ENCODE data around the gene PTX4.

The PTX4 gene

DNA sequence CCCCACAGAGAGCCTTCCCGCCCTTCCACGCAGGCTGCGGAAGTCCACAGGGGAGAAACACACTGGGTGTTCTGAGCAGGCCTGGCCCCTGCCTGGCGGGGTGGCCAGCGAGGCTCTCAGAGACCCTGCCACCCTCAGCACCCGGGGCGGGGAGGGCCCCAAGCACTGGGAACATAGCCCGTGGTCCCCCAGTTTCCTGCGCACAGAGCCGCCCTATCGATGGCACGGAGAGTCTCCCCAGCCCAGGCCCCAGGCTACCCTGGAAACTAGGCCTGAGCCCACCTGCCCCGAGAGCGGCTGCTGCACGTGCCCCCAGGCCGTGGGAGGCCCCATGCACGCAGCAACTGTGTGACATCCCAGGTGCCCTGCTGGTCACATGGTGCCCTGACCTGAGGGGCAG, 34.2 kb downstream of the PTX4 start:
- TF ChIP-seq, protein P1, sequence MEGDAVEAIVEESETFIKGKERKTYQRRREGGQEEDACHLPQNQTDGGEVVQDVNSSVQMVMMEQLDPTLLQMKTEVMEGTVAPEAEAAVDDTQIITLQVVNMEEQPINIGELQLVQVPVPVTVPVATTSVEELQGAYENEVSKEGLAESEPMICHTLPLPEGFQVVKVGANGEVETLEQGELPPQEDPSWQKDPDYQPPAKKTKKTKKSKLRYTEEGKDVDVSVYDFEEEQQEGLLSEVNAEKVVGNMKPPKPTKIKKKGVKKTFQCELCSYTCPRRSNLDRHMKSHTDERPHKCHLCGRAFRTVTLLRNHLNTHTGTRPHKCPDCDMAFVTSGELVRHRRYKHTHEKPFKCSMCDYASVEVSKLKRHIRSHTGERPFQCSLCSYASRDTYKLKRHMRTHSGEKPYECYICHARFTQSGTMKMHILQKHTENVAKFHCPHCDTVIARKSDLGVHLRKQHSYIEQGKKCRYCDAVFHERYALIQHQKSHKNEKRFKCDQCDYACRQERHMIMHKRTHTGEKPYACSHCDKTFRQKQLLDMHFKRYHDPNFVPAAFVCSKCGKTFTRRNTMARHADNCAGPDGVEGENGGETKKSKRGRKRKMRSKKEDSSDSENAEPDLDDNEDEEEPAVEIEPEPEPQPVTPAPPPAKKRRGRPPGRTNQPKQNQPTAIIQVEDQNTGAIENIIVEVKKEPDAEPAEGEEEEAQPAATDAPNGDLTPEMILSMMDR (conservative IDR thresholded peaks at IDR 0.05; ENCODE audit: control insufficient read depth, insufficient read depth, low read depth, low read length) = no peak
- H3K4me3 ChIP-seq (ENCODE audit: control insufficient read depth, low read depth, low read length) = no peak overlapping the region

DNA sequence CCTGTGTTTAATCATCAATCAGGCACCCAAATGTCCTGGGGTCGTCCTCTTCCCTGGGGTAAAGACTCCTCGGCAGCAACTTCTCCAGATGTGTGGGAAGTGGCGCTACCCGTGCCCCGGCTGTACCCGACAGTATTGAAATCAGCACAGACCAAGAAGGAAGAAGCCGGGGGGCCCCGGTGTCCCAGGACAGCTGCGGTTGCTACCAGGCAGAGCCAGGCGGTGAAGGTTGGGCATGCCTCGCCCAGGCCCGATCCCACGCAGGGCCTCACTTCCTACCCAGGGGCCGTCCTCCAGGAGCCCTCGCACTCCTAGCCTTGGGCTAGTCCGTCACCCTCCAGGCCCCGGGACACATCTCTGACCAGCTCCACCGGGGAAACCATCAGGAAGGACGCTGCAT, 35.4 kb downstream of the PTX4 start:
- H3K4me3 ChIP-seq (ENCODE audit: control insufficient read depth, low read depth, low read length) = no peak overlapping the region

More for the DNA sequence above, 34.2 kb downstream of the PTX4 start:
- DNase-seq (ENCODE audit: low read depth) = no peak

DNA sequence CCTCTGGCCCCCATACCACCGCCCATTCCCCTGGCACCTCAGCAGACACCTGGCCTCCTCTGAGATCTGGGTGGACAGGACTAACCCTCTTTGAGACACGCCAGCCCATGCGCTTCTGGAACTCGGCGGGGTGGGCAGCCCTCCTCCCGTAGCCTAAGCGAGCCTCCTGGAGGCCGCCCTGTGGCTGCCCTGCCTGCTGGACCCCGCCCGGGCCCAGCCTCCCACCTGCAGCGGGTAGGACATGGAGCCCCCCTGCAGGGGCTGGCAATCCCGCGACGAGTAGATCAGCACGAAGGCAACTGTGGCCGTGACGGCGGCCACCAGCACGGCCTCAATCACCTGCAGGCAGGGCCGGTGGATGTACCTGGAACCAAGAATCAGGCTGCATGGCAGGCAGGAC, 36.2 kb downstream of the PTX4 start:
- no peak for DNase-seq (ENCODE audit: low read depth)
- TF ChIP-seq, protein P1 (conservative IDR thresholded peaks at IDR 0.05; ENCODE audit: control insufficient read depth, insufficient read depth, low read depth, low read length) = no peak
- H3K4me3 ChIP-seq (ENCODE audit: control insufficient read depth, low read depth, low read length) = no peak overlapping the region

More for the DNA sequence above, 35.4 kb downstream of the PTX4 start:
- DNase-seq (ENCODE audit: low read depth) = no peak
- TF ChIP-seq, protein P1 (conservative IDR thresholded peaks at IDR 0.05; ENCODE audit: control insufficient read depth, insufficient read depth, low read depth, low read length) = no peak

DNA sequence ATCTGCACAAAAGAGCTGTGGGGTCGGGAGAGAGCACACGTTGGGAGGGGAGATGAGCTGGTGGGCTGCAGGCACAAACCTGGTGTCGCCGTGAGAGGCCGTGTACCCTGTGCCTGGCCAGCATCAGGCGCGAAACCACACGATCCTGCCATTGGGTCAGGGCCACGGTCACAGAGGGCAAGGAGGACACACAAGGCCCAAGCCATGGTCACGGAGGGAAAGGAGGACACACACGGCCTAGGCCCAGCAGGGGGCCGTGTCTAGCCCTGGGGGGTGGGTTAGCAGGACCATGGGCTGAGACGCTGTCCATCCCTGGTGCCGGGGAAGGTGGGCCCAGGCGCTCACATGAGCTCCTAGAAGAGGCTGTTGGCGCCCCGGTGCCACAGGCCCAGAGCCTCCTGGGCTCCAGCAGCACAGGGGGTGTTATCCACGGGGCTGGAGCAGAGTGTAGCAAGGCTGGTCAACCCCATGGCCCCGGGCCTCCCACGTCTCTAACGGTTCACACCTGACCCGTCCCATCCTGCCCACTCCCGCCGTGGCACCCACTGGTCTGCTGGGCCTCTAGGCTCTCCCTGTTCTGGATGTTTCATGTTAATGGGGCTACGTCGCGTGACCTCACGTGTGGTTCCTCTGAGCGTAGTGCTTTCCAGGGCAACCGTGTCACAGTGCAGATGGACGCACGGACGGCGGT, 36.9 kb downstream of the PTX4 start:
- H3K4me3 ChIP-seq (ENCODE audit: control insufficient read depth, low read depth, low read length) = no peak overlapping the region
- TF ChIP-seq, protein P1 (conservative IDR thresholded peaks at IDR 0.05; ENCODE audit: control insufficient read depth, insufficient read depth, low read depth, low read length) = no peak
- no peak for DNase-seq (ENCODE audit: low read depth)

DNA sequence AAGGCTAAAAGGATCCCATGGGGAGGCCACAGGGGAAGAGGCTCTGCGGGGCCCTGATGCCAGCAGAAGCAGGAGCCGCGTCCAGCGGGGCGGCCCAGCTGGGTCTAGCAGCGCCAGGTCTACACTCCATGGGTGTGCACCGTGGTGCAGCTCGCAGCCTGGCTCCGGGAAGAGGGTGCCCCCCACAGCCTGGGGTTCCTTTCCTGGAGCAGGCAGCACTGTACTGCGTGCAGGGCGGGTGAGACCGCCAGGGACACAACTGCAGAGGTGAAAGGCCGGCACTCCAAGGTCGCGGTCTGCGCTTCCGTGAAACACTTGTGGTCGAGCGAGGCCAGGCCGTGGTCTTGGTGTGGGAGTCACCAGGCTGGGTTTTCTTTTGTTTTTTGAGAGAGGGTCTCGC, 37.9 kb downstream of the PTX4 start:
- TF ChIP-seq, protein P1 (conservative IDR thresholded peaks at IDR 0.05; ENCODE audit: control insufficient read depth, insufficient read depth, low read depth, low read length) = no peak
- H3K4me3 ChIP-seq (ENCODE audit: control insufficient read depth, low read depth, low read length) = no peak overlapping the region
- DNase-seq (ENCODE audit: low read depth) = no peak

DNA sequence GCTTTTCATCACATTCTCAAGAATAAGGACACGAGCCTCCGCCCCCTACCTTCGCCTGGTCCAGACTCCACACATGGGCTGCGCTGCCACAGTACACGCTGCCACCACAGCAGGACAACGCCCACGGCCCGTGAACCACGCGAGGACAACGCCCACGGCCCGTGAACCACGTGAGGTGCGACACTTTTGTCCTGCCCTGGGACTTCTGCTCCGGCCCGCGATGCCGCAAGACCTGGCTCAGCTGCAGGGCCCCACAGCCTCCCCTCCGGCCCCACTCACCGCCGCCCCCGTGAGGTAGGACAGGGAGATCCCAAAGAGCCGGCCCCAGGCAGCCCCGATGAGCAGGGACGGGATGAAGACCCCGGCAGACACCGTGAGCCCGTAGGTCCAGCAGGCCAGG, 38.5 kb downstream of the PTX4 start:
- TF ChIP-seq, protein P1 (conservative IDR thresholded peaks at IDR 0.05; ENCODE audit: control insufficient read depth, insufficient read depth, low read depth, low read length) = no peak
- H3K4me3 ChIP-seq (ENCODE audit: control insufficient read depth, low read depth, low read length) = no peak overlapping the region
- no peak for DNase-seq (ENCODE audit: low read depth)

All from fibroblast of mammary gland (primary cell).